CD4-positive, alpha-beta T cell treated with Interleukin-10 for 1 hour (primary cell): ENCODE measurements around the gene OR51F2.
"Not testable (repeated sequence)": the region's sequence is repeated elsewhere in the genome, so short reads cannot be mapped to it uniquely, and the experiment has no call there.

Experiments used
- DNase-seq: peaks from one replicate; pipeline ENCODE4 v3.0.0-alpha.2; 2020

Gene OR51F2

GRCh38 chr11:4821021-4821420 lies at the start of gene OR51F2:
OR51F2 (plus strand) TSS chr11:4821321; CDS start chr11:4821422, 101 bp downstream.
- DNase-seq = no peak

GRCh38 chr11:4782454-4782853 lies 38.7 kb upstream of the OR51F2 start:
- DNase-seq = no peak

- DNase-seq = no peak
Observed at GRCh38 chr11:4797206-4797605, 23.9 kb upstream of the OR51F2 start.

GRCh38 chr11:4798427-4799183 lies 22.5 kb upstream of the OR51F2 start:
- DNase-seq = no peak

GRCh38 chr11:4801316-4801715 lies 19.8 kb upstream of the OR51F2 start:
- DNase-seq = not testable (repeated sequence)

- no peak for DNase-seq
Observed at GRCh38 chr11:4804280-4804679, 16.8 kb upstream of the OR51F2 start, which contains the start of gene OR52R1. OR52R1 (minus strand) TSS chr11:4804380; CDS start chr11:4804380, 0 bp downstream.

- no peak for DNase-seq
Observed at GRCh38 chr11:4808476-4808875, 12.6 kb upstream of the OR51F2 start.

GRCh38 chr11:4809246-4809645 lies 11.9 kb upstream of the OR51F2 start:
- DNase-seq = no peak

GRCh38 chr11:4825132-4825531 lies 4.0 kb downstream of the OR51F2 start:
- DNase-seq = no peak

GRCh38 chr11:4826425-4826824 lies 5.3 kb downstream of the OR51F2 start:
- no peak for DNase-seq

GRCh38 chr11:4830346-4830745 lies 9.2 kb downstream of the OR51F2 start:
- DNase-seq = no peak

GRCh38 chr11:4830909-4831308 lies 9.8 kb downstream of the OR51F2 start:
- no peak for DNase-seq

GRCh38 chr11:4839851-4840549 lies 18.9 kb downstream of the OR51F2 start:
- DNase-seq = no peak

GRCh38 chr11:4848908-4849532 lies 27.9 kb downstream of the OR51F2 start, which contains the start of gene OR51S1:
OR51S1 (minus strand) TSS chr11:4849208; CDS start chr11:4849208, 0 bp downstream.
- no peak for DNase-seq

GRCh38 chr11:4851033-4851432 lies 29.9 kb downstream of the OR51F2 start:
- DNase-seq = no peak

- DNase-seq = not testable (repeated sequence)
Observed at GRCh38 chr11:4854286-4854685, 33.2 kb downstream of the OR51F2 start.

- DNase-seq = no peak
Observed at GRCh38 chr11:4862447-4863236, 41.5 kb downstream of the OR51F2 start.

- DNase-seq = no peak
Observed at GRCh38 chr11:4863876-4864275, 42.8 kb downstream of the OR51F2 start.

- no peak for DNase-seq
Observed at GRCh38 chr11:4865855-4866254, 44.7 kb downstream of the OR51F2 start.
